Gastroesophageal sphincter (tissue), 4 donors: ENCODE data around the gene CACNA1C. TPM values are rescaled to one million over a fixed set of nuclear protein-coding genes. Genes with fewer than 3 reads are reported as not detected.
A peak's percentile ranks its signal among the peaks of the same experiment; 100 is the strongest.

ENCODE experiments used
- ATAC-seq: fragments of 150-250 bp; one replicate; pipeline ENCODE4 v1.9.1; 2016; ENCODE audit warnings: mild to moderate bottlenecking, moderate library complexity
- H3K27ac ChIP-seq, 4 donors: fragments of 200-600 bp; sonication (generic) in 3 of 4; 1 replicate in 3 of 4; 2 replicates in 1 of 4; pipeline ENCODE4 v1.5.1; 2016 to 2019
- H3K27me3 ChIP-seq: fragments of 200-600 bp; sonication (generic); one replicate; pipeline ENCODE4 v1.5.1; 2019
- H3K36me3 ChIP-seq, 2 donors: fragments of 200-600 bp; sonication (generic); one replicate each; pipeline ENCODE4 v1.5.1; 2019; ENCODE audit warnings: control low read depth in 1 of 2
- H3K4me1 ChIP-seq, 3 donors: fragments of 200-600 bp; sonication (generic); 1 replicate in 2 of 3; 2 replicates in 1 of 3; pipeline ENCODE4 v1.5.1; 2016 to 2019; ENCODE audit warnings: control low read depth in 2 of 3
- H3K4me3 ChIP-seq, 2 donors: fragments of 200-600 bp; sonication (generic); one replicate each; pipeline ENCODE4 v1.5.1; 2019; ENCODE audit warnings: mild to moderate bottlenecking in 1 of 2, moderate library complexity in 1 of 2
- H3K9me3 ChIP-seq, 3 donors: fragments of 200-600 bp; sonication (generic); one replicate each; pipeline ENCODE4 v1.5.1; 2017 to 2019; ENCODE audit warnings: control low read depth in 2 of 3
- CTCF ChIP-seq, 4 experiments: fragments of 200-600 bp in 2 of 4; fragments of 450-650 bp in 2 of 4; sonication (generic) in 1 of 4; IDR thresholded peaks; one replicate each; pipeline ENCODE4 v1.5.1; 2017 to 2019; ENCODE audit warnings: antibody characterized with exemption in 4 of 4, mild to moderate bottlenecking in 2 of 4, moderate library complexity in 2 of 4
- EP300 ChIP-seq: sonication (generic); formaldehyde crosslinking; IDR thresholded peaks from one replicate; pipeline ENCODE4 v1.6.1; 2017; ENCODE audit warnings: antibody characterized with exemption, mild to moderate bottlenecking
- POLR2A ChIP-seq, 2 donors: fragments of 450-650 bp; IDR thresholded peaks; one replicate each; pipeline ENCODE4 v1.6.1; 2017; ENCODE audit warnings: antibody characterized with exemption in 2 of 2, mild to moderate bottlenecking in 2 of 2, moderate library complexity in 1 of 2
- POLR2AphosphoS5 ChIP-seq: sonication (generic); formaldehyde crosslinking; IDR thresholded peaks from one replicate; pipeline ENCODE4 v1.6.1; 2017; ENCODE audit warnings: antibody characterized with exemption
- WGBS, 2 donors: methylation state at CpG; one replicate each; pipeline ENCODE4 v1.1.5; 2018; ENCODE audit warnings: low coverage in 1 of 2; 5-methylcytosine and 5-hydroxymethylcytosine counted together
- total RNA-seq, 4 donors: library from RNA; depleted of rRNA; stranded (reverse); fragments of >200 nt; gene quantifications; one replicate each; pipeline ENCODE4 v1.1.0, GENCODE V29; 2016

Gene CACNA1C
- total RNA-seq, 4 donors from 2014 or later, result 22.9 to 96.2 (median 41.4) TPM

GRCh38 chr12:2264651-2265232, 212.0 kb downstream of the CACNA1C start:
- Histone ChIP-seq H3K27me3 (no peaks in the 10 kb centered on the region), H3K4me1 (peaks cover 9 to 93% (median 45%) of the 10 kb centered on the region in 3 donors), H3K4me3 (no peak overlapping the region), H3K27ac (peak overlapping the region; percentile 50 to 92 (median 84)), H3K9me3 (no peaks in the 10 kb centered on the region), H3K36me3 (no peaks in the 10 kb centered on the region)
- peak; percentile 88 for ATAC-seq
- TF ChIP-seq POLR2A (IDR thresholded peaks at IDR 0.05) (no peak), CTCF (IDR thresholded peaks at IDR 0.05) (no peak), POLR2AphosphoS5 (peak; percentile 96), EP300 (no peak)
- WGBS, 2 donors, result 23 to 53% methylated on average over 4 to 5 of the region's 6 CpGs

- 20 to 71% methylated on average over 1 to 6 of the region's 9 CpGs for WGBS, 2 donors
- Histone ChIP-seq H3K4me1 (peaks cover 9 to 87% (median 45%) of the 10 kb centered on the region in 3 donors), H3K27ac (peak overlapping the region; percentile 27 to 92 (median 84))
These were observed 212.8 kb downstream of the CACNA1C start for GRCh38 chr12:2265461-2266167.

GRCh38 chr12:2266666-2267620, 214.2 kb downstream of the CACNA1C start:
- peak overlapping the region; percentile 32 to 92 (median 84) for H3K27ac ChIP-seq
- no peak for ATAC-seq
- 49 to 66% methylated on average over 9 to 10 of the region's 13 CpGs for WGBS, 2 donors
- peaks cover 9 to 79% (median 45%) of the 10 kb centered on the region in 3 donors for H3K4me1 ChIP-seq
- H3K9me3 ChIP-seq, result no peaks in the 10 kb centered on the region
- H3K4me3 ChIP-seq, result no peak overlapping the region
- TF ChIP-seq EP300 (no peak), CTCF (IDR thresholded peaks at IDR 0.05) (no peak), POLR2A (IDR thresholded peaks at IDR 0.05) (no peak), POLR2AphosphoS5 (no peak)
- H3K36me3 ChIP-seq, result no peaks in the 10 kb centered on the region
- H3K27me3 ChIP-seq, result no peaks in the 10 kb centered on the region

More at GRCh38 chr12:2265461-2266167, 212.8 kb downstream of the CACNA1C start:
- TF ChIP-seq EP300 (no peak), POLR2AphosphoS5 (no peak), POLR2A (IDR thresholded peaks at IDR 0.05) (no peak), CTCF (IDR thresholded peaks at IDR 0.05) (no peak)
- H3K9me3 ChIP-seq, result no peaks in the 10 kb centered on the region
- ATAC-seq, result no peak
- no peaks in the 10 kb centered on the region for H3K36me3 ChIP-seq
- H3K4me3 ChIP-seq, result no peak overlapping the region
- no peaks in the 10 kb centered on the region for H3K27me3 ChIP-seq

GRCh38 chr12:2267703-2268470, 215.1 kb downstream of the CACNA1C start:
- WGBS, 2 donors, result 31 to 43% methylated on average over 4 to 12 of the region's 13 CpGs
- no peaks in the 10 kb centered on the region for H3K36me3 ChIP-seq
- no peaks in the 10 kb centered on the region for H3K9me3 ChIP-seq
- H3K4me3 ChIP-seq, result no peak overlapping the region
- peaks cover 9 to 80% (median 45%) of the 10 kb centered on the region in 3 donors for H3K4me1 ChIP-seq
- peak; percentile 75 for ATAC-seq
- TF ChIP-seq CTCF (IDR thresholded peaks at IDR 0.05) (peak in 1 of 4 experiments; percentile 14), EP300 (no peak), POLR2AphosphoS5 (peak; percentile 92), POLR2A (IDR thresholded peaks at IDR 0.05) (no peak)
- no peaks in the 10 kb centered on the region for H3K27me3 ChIP-seq
- peak overlapping the region; percentile 62 to 92 (median 84) for H3K27ac ChIP-seq
